DND-41 (cell line): Measurements from ENCODE around the gene SYT5.

Experiments
- EZH2 ChIP-seq: IDR thresholded peaks from 3 replicates; pipeline ENCODE4 v1.6.1; 2012; ENCODE audit warnings: borderline replicate concordance, low read depth, mild to moderate bottlenecking, moderate library complexity, low read length, inconsistent platforms; ENCODE audit not compliant: severe bottlenecking
- TF ChIP-seq, protein P1 (sequence below): IDR thresholded peaks from 2 replicates; pipeline ENCODE4 v1.5.1; 2012; ENCODE audit warnings: borderline replicate concordance, low read length, moderate library complexity, mild to moderate bottlenecking; ENCODE audit not compliant: poor library complexity, severe bottlenecking; ENCODE audit errors: extremely low read depth

DNA sequence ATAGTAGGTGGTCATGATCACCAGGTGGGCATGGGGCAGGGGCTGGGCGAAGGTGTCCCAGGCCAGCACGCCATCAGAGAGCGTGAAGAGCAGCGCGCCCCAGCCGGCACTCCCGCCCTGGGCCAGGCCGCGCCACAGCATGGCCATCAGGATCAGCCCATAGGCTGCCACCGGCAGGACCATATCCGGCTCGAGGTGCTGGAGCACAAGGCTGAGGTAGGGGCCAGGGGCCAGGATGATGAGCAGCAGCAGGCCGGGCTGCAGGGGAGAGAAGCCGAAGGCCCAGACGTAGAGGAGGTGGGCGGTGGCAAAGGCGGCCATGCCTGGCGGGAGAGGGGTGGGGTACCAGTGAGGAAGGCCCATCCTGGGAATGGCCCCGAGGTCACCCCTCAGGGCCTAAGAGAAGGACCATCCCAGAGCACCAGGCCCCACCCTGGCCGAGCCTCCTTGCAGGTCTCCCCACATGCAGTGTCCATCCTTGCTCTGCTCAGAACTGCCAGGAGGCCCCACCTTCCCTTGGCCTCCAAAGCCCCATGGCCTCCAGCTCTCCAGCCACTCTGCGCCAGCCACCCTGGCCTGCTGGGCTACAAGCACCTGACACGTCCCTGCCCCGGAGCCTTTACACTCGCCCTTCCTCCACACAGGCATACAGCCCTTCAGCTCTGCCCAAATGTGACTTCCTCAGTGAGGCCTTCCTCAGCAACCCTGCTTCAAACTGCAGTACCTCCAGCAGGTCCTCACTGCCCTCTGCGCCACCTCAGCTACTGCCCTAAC lies 47.3 kb upstream of the SYT5 start:
- TF ChIP-seq, protein P1, sequence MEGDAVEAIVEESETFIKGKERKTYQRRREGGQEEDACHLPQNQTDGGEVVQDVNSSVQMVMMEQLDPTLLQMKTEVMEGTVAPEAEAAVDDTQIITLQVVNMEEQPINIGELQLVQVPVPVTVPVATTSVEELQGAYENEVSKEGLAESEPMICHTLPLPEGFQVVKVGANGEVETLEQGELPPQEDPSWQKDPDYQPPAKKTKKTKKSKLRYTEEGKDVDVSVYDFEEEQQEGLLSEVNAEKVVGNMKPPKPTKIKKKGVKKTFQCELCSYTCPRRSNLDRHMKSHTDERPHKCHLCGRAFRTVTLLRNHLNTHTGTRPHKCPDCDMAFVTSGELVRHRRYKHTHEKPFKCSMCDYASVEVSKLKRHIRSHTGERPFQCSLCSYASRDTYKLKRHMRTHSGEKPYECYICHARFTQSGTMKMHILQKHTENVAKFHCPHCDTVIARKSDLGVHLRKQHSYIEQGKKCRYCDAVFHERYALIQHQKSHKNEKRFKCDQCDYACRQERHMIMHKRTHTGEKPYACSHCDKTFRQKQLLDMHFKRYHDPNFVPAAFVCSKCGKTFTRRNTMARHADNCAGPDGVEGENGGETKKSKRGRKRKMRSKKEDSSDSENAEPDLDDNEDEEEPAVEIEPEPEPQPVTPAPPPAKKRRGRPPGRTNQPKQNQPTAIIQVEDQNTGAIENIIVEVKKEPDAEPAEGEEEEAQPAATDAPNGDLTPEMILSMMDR: no peak
- no peak for TF ChIP-seq EZH2
